HL-60 (cell line): ENCODE measurements around the gene GLA.

Experiments
- CTCF ChIP-seq: IDR thresholded peaks from one replicate; pipeline ENCODE4 v1.5.1; 2011; ENCODE audit warnings: low read length, control low read depth, inconsistent platforms; ENCODE audit not compliant: insufficient read depth
- GABPA ChIP-seq: IDR thresholded peaks from 2 replicates; pipeline ENCODE4 v1.6.1; 2012; ENCODE audit warnings: low read depth
- POLR2AphosphoS5 ChIP-seq: IDR thresholded peaks from 2 replicates; pipeline ENCODE4 v1.6.1; 2012; ENCODE audit warnings: low read depth
- REST ChIP-seq: IDR thresholded peaks from 2 replicates; pipeline ENCODE4 v1.6.1; 2012; ENCODE audit warnings: low read depth; ENCODE audit not compliant: insufficient replicate concordance
- SPI1 ChIP-seq: IDR thresholded peaks from 2 replicates; pipeline ENCODE4 v1.6.1; 2012; ENCODE audit warnings: low read depth, mild to moderate bottlenecking, borderline replicate concordance

- TF ChIP-seq CTCF (no peak), POLR2AphosphoS5 (no peak), GABPA (no peak), REST (no peak), SPI1 (no peak)
Observed at GRCh38 chrX:101369687-101370086, 38.0 kb downstream of the GLA start.
